Colonic mucosa (tissue), 4 donors: ENCODE data around the gene DTX1. TPM values are rescaled to one million over a fixed set of nuclear protein-coding genes. Genes with fewer than 3 reads are reported as not detected.

Source experiments
- DNase-seq: peaks from one replicate; pipeline ENCODE4 v3.0.0-alpha.2; 2020
- H3K27ac ChIP-seq: fragments of 200-600 bp; one replicate; pipeline ENCODE4 v1.8.0; 2021
- H3K27me3 ChIP-seq: fragments of 200-600 bp; one replicate; pipeline ENCODE4 v1.8.0; 2021
- H3K36me3 ChIP-seq: fragments of 200-600 bp; one replicate; pipeline ENCODE4 v1.8.0; 2021
- H3K4me1 ChIP-seq: fragments of 200-600 bp; one replicate; pipeline ENCODE4 v1.8.0; 2021; ENCODE audit warnings: mild to moderate bottlenecking
- H3K4me3 ChIP-seq: fragments of 200-600 bp; one replicate; pipeline ENCODE4 v1.8.0; 2021
- H3K9ac ChIP-seq, 2 donors: one replicate each; pipeline ENCODE4 v1.7.0; 2013; ENCODE audit warnings: control low read depth in 2 of 2, low read depth in 2 of 2, low read length in 2 of 2
- H3K9me3 ChIP-seq: fragments of 200-600 bp; one replicate; pipeline ENCODE4 v1.8.0; 2021
- intact Hi-C: fragments of 100-400 bp; cut with DNase I; formaldehyde crosslinking; loops from one replicate; pipeline ENCODE4 v1.14.1; 2022
- total RNA-seq, 2 donors: library from RNA; stranded (reverse); fragmentation: NEBNext Ultra II Directional in 1 of 2; extraction: Animal tissue kit (Norgen Biotek cat#: 25700) in 1 of 2; gene quantifications; one replicate each; pipeline ENCODE4 v1.2.1, GENCODE V29; 2021
- TF ChIP-seq, protein P1 (sequence below): fragments of 200-600 bp; IDR thresholded peaks from one replicate; pipeline ENCODE4 v1.8.0; 2022; ENCODE audit warnings: antibody characterized with exemption, mild to moderate bottlenecking
- donor health status: healthy.
- donor health status: DM: no; HTN: no; CAD: no.
- donor health status: DM: no; HTN: no; CAD: no.

Gene DTX1
- total RNA-seq, 2 donors from 2014 or later, result 0.82 to 1.3 TPM

DNA sequence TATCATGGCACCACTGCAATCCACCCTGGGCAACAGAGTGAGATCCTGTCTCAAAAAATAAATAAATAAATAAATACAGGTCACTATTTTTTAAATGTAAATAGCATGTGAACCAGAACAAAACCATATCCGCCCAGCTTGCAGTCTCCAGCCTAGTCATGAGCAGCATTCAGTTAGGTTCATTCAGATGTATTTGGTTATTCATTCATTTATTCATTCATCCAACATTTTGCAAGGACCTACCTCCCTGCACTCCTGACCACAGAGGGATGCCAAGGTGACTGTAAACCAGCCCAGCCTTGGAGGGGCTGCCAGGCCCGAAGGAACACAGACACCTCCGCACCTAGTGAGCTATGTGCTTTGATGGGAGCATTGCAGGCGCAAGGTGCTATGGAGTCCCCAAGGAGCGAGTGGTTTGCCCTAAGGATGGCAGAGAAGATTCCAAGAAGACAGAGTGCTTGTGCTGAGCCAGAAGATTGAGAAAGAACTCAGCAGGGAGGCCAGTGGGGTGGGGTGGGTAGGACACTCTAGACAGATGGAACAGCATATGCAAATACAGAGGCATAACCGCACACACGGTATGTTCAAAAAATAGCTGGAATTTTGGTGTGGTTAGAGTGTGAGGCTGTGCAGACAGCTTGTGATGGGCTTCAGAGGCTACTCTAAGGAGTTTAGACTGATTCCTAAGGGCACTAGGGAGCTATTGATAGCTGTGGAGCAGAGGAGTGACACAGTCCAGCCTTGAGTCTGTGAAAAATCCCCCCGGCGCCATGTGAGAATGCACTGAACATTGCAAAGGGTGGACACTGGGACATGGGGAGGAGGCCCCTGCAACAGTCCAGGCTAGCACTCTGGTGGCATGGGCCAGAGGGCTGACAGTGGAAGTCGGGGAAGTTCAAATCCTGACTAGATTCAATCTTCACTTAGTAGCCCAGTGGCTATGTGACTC is 11.7 kb downstream of the DTX1 start:
- DNase-seq, result no peak
- H3K9ac ChIP-seq, result no peak overlapping the region
- H3K4me1 ChIP-seq, result no peaks in the 10 kb centered on the region
- H3K36me3 ChIP-seq, result no peaks in the 10 kb centered on the region
- H3K27me3 ChIP-seq, result no peaks in the 10 kb centered on the region
- TF ChIP-seq, protein P1, sequence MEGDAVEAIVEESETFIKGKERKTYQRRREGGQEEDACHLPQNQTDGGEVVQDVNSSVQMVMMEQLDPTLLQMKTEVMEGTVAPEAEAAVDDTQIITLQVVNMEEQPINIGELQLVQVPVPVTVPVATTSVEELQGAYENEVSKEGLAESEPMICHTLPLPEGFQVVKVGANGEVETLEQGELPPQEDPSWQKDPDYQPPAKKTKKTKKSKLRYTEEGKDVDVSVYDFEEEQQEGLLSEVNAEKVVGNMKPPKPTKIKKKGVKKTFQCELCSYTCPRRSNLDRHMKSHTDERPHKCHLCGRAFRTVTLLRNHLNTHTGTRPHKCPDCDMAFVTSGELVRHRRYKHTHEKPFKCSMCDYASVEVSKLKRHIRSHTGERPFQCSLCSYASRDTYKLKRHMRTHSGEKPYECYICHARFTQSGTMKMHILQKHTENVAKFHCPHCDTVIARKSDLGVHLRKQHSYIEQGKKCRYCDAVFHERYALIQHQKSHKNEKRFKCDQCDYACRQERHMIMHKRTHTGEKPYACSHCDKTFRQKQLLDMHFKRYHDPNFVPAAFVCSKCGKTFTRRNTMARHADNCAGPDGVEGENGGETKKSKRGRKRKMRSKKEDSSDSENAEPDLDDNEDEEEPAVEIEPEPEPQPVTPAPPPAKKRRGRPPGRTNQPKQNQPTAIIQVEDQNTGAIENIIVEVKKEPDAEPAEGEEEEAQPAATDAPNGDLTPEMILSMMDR, result no peak
- H3K9me3 ChIP-seq, result no peaks in the 10 kb centered on the region
- intact Hi-C loops, result no loop called here
- no peak overlapping the region for H3K4me3 ChIP-seq
- H3K27ac ChIP-seq, result no peak overlapping the region

DNA sequence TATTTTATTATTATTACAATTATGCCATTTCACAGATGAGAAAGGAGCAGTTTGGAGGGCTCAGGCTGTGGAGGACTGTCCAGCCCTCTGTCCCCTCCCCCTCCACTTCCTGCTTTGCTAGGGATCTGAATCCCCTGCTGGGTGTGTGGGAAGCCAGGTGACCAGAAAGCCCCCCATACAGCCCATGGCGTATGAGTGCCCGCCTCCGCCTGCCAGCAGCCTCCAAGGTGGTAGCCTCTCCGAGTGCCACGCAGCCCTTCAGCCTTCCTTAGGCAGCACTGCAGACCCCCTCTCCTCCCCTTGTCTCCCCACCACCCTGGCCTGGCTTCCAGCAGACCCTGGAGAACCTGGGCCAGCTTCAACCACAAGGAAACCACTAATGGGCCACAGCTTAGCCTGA is 12.6 kb downstream of the DTX1 start:
- Histone ChIP-seq H3K9me3 (no peaks in the 10 kb centered on the region), H3K27me3 (no peaks in the 10 kb centered on the region), H3K36me3 (no peaks in the 10 kb centered on the region), H3K9ac (no peak overlapping the region), H3K4me3 (no peak overlapping the region), H3K27ac (no peak overlapping the region), H3K4me1 (no peaks in the 10 kb centered on the region)
- intact Hi-C loops, result no loop called here
- no peak for DNase-seq
- TF ChIP-seq, protein P1, result no peak

DNA sequence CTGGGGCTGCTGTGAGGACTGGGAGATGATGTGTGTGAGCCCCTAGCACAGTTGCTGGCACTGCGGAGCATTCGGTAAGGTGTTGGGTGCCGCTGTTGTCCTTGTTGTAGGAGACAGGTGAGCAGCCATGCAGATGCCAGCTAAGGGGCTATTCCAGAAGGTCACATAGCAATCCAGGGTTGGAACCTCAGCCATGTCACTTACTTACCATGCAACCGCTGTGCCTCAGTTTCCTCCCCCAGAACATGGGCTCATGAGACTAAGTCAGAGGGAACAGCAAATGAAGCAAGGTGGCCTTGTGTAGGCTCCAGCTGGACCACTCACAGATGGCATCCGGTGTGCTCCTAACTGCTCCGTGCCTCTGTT is 13.2 kb downstream of the DTX1 start:
- intact Hi-C loops, result no loop called here
- H3K4me3 ChIP-seq, result no peak overlapping the region
- H3K9me3 ChIP-seq, result no peaks in the 10 kb centered on the region
- no peak overlapping the region for H3K9ac ChIP-seq
- no peaks in the 10 kb centered on the region for H3K27me3 ChIP-seq
- H3K4me1 ChIP-seq, result no peaks in the 10 kb centered on the region
- H3K36me3 ChIP-seq, result no peaks in the 10 kb centered on the region
- TF ChIP-seq, protein P1, result no peak
- no peak for DNase-seq
- H3K27ac ChIP-seq, result no peak overlapping the region

DNA sequence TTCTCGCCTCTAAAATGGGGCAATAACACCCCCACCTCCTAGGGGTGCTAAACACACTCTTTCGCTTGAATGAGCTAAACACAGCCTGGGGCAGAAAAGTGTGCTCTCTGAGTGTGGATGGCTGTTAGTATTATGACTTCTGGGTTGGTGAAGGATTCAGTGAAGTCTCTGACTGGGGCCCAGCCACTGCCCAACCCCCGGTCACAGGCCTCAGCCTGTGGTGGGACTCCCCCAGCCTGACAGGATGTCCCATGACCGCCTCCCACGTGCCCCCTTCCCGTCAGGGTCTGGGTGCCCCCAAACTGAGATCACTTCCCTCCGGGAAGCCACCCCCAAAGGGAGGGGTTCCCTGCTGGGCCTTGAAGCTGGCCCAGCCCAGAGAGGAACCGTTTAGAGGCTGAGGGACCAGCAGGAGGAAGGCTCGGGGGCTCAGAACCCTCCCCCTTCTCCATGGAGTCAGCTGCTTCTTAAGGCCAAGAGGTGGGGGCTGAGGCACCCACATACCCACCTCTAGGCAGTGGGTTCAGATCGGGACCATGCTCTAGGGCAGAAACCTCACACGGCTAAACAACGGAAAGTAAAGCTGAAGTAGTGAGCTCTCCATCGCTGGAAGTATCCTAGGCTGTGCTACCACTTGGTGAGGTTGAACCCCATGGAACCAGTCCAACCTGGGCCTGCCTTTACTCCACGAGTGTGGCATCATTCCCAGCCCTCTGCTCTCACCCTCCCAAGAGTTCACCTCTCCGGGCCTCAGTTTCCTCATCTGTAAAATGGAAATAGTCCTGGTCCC is 13.8 kb downstream of the DTX1 start:
- no peaks in the 10 kb centered on the region for H3K27me3 ChIP-seq
- intact Hi-C loops, result no loop called here
- peak; percentile 44 for DNase-seq
- no peaks in the 10 kb centered on the region for H3K9me3 ChIP-seq
- H3K36me3 ChIP-seq, result no peaks in the 10 kb centered on the region
- H3K27ac ChIP-seq, result no peak overlapping the region
- H3K4me3 ChIP-seq, result no peak overlapping the region
- TF ChIP-seq, protein P1, result no peak
- H3K4me1 ChIP-seq, result no peaks in the 10 kb centered on the region
- H3K9ac ChIP-seq, result no peak overlapping the region

DNA sequence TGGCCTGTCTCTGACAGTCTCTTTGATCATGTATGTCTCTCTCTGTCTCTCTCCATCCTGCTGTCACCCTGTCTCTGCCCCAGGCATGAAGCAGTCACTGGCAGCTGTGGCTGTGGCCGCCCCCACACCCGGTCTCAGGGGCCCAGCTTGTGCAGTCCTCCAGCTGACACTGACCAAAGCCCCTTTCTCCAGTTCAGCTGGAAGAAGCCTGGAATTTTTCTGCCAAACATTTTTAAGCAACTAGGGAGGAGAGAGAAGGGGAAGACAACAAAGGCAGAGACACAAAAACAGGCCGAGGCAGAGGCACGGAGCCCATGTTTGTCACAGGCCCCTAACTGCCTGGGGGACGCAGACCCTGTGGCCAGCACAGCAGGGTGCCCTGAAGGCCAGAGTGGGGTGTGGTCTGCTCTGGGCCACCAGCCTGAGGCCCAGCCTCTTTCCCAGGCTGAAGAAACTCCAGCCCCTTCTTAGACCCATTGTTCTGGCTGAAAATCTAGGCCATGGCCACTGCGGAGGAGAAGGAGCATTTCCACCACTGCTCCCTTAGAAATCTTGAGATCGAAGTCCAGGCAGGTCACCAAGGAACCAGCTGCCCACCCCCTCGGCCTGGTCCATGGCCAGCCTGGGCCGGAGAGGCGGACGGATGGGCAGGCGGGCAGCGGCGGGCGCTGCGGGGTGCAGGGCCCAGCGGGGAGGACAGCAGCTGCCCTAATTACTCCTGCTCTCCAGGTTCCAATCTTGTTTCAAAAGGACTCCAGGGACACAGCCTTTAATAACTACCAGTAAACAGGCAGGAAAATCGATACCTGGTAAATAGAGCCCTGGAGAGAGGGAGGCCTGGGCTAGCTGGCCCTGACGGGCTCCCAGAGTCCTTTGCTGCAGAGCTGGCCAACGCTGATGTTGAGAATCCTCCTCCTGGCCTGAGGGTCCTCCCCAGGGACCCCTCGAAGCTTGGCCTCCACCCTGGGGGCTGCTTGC is 14.9 kb downstream of the DTX1 start:
- Histone ChIP-seq H3K9me3 (no peaks in the 10 kb centered on the region), H3K36me3 (no peaks in the 10 kb centered on the region), H3K27ac (no peak overlapping the region), H3K27me3 (no peaks in the 10 kb centered on the region), H3K4me1 (no peaks in the 10 kb centered on the region), H3K9ac (no peak overlapping the region), H3K4me3 (no peak overlapping the region)
- TF ChIP-seq, protein P1, result no peak
- DNase-seq, result no peak
- intact Hi-C loops, result no loop called here
